Effector memory CD4-positive, alpha-beta T cell (primary cell): ENCODE results near the gene KIAA1217.

Experiments used
- DNase-seq, 3 donors: peaks; one replicate each; pipeline ENCODE4 v3.0.0-alpha.2; 2020
- H3K27ac ChIP-seq: 2 replicates; pipeline ENCODE4 v1.7.0; 2013; ENCODE audit warnings: mild to moderate bottlenecking, low read length, moderate library complexity; ENCODE audit not compliant: insufficient read depth, poor library complexity, severe bottlenecking
- H3K27me3 ChIP-seq: replicated peaks from 2 replicates; pipeline ENCODE4 v1.7.0; 2013; ENCODE audit warnings: mild to moderate bottlenecking, low read length; ENCODE audit not compliant: insufficient read depth, control insufficient read depth, poor library complexity, severe bottlenecking
- H3K36me3 ChIP-seq: 2 replicates; pipeline ENCODE4 v1.7.0; 2013; ENCODE audit warnings: mild to moderate bottlenecking, low read length, moderate library complexity; ENCODE audit not compliant: control insufficient read depth, insufficient read depth
- H3K4me1 ChIP-seq: 2 replicates; pipeline ENCODE4 v1.7.0; 2013; ENCODE audit warnings: low read length, mild to moderate bottlenecking; ENCODE audit not compliant: control insufficient read depth, insufficient read depth, poor library complexity, severe bottlenecking
- H3K4me3 ChIP-seq: 2 replicates; pipeline ENCODE4 v1.7.0; 2013; ENCODE audit warnings: low read length, low read depth, mild to moderate bottlenecking; ENCODE audit not compliant: insufficient read depth, poor library complexity, severe bottlenecking
- H3K9me3 ChIP-seq: 2 replicates; pipeline ENCODE4 v1.7.0; 2013; ENCODE audit warnings: mild to moderate bottlenecking, low read length, moderate library complexity; ENCODE audit not compliant: control insufficient read depth

The KIAA1217 gene

DNA sequence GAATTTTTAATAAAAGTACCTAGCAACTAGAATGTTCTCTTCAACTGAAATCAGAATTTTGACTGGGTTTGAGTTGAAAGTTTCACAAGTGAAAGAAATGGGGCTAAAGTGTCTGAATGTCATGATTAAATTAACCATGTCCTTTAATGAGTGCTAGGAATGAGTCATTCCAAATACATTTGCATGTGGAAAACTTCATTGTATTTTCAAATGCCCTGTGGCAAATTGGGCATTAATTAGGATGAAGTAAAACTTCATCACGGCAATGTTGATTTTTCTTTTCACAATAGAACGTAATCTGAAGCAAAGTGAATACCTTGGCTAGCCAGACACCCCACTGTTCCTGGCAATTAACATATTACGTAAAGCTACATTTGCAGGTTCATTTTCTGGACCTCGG lies 166.6 kb downstream of the KIAA1217 start:
- no peaks in the 10 kb centered on the region for H3K4me1 ChIP-seq
- H3K27me3 ChIP-seq = no peaks in the 10 kb centered on the region
- H3K9me3 ChIP-seq = no peaks in the 10 kb centered on the region
- no peak for DNase-seq
- H3K4me3 ChIP-seq = no peak overlapping the region
- no peaks in the 10 kb centered on the region for H3K36me3 ChIP-seq
- no peak overlapping the region for H3K27ac ChIP-seq

- Histone ChIP-seq H3K4me3 (no peak overlapping the region), H3K27ac (no peak overlapping the region), H3K4me1 (no peaks in the 10 kb centered on the region), H3K27me3 (no peaks in the 10 kb centered on the region), H3K9me3 (no peaks in the 10 kb centered on the region), H3K36me3 (no peaks in the 10 kb centered on the region)
- DNase-seq = no peak
Measured at GRCh38 chr10:24376731-24377130, 167.8 kb downstream of the KIAA1217 start.

DNA sequence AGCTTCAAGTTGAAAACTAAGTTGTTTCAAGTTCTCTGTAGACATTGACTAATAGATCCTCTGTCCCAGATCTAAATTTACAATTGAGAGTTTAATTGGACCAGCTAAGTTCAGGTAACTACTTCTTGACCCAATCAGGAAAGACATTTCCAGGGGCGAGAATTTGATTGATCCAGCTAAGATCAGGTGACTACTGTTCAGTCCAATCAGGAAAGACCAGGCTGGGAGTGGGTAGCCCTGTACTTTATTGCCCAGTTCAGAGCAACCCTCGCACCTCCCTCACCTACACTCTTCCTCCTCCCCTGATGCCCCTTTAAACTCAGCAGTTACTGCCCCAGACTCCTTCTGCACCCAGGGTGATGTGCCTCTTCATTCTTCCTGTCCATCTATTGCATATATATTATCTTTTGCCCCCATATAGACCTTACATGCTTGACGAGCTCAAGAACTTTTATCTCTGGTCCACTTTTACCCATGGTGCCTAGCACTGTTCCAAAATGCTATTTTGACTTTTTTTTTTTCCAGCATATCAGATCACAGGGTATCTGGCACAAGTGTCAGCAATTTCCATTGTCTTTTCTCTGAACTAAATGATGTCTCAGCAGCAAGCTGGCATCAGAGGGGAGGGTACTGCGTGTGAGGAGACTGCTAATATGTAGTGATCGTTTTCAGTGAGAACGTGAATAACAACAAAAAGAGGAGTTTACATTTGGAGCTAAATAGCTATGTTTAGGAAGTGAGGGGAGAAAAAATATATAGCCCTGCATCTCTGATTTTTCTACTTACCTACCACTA lies 169.4 kb downstream of the KIAA1217 start:
- no peak overlapping the region for H3K27ac ChIP-seq
- H3K27me3 ChIP-seq = no peaks in the 10 kb centered on the region
- DNase-seq = no peak
- H3K36me3 ChIP-seq = no peaks in the 10 kb centered on the region
- no peak overlapping the region for H3K4me3 ChIP-seq
- H3K4me1 ChIP-seq = no peaks in the 10 kb centered on the region
- H3K9me3 ChIP-seq = no peaks in the 10 kb centered on the region

DNA sequence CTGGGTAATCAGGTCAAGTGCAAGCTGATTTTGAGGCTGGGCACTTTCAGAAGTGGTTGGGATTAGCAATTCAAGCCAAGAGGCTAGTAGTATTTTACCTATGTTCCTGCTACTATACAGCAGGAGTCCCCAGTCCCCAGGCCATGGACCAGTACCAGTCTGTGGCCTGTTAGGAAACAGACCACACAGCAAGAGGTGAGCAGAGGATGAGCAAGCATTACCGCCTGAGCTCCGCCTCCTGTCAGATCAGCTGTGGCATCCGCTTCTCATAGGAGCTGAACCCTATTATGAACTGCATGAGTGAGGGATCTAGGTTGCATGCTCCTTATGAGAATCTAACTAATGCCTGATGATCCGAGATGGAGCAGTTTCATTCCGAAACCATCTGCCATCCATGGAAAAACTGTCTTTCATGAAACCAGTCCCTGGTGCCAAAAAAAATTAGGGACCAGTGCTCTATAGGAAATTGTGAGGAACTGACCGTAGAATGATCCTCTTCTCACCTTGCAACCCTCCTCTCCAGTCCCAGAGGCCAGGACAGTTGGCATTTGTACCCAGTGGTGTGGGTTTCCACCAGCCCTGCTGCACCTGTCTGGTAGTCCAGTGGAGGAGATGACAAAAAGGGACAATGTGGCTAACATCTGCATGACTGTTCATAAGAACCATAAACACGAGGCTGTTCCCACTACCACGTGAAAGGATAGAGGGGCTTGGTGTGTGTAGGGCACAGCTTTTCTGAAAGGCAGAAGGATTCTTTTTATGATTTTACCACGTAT lies 172.5 kb downstream of the KIAA1217 start:
- H3K27ac ChIP-seq = no peak overlapping the region
- no peaks in the 10 kb centered on the region for H3K27me3 ChIP-seq
- no peak for DNase-seq
- no peaks in the 10 kb centered on the region for H3K4me1 ChIP-seq
- no peak overlapping the region for H3K4me3 ChIP-seq
- H3K36me3 ChIP-seq = no peaks in the 10 kb centered on the region
- H3K9me3 ChIP-seq = no peaks in the 10 kb centered on the region

DNA sequence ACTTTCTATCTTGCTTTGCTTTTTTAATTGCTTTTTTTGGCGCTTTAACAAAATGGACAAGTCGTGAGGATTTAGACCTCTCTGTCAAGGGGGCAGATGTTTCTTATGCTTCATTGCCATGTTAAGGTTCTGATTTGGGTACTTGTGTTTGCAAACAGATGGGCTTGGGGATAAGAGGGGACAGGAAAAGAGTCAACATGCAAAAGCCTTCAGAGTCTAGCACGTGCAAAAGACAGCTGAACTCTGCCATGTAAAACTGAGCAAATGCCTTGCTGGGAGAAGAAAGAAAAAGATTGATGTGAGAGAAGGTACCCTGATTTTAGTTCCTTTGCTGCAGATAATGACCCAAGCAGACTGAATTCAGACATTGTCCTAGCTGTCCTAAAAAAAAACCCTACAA lies 173.1 kb downstream of the KIAA1217 start:
- Histone ChIP-seq H3K27ac (no peak overlapping the region), H3K4me1 (no peaks in the 10 kb centered on the region), H3K9me3 (no peaks in the 10 kb centered on the region), H3K27me3 (no peaks in the 10 kb centered on the region), H3K4me3 (no peak overlapping the region), H3K36me3 (no peaks in the 10 kb centered on the region)
- DNase-seq = no peak

- no peaks in the 10 kb centered on the region for H3K27me3 ChIP-seq
- H3K4me3 ChIP-seq = no peak overlapping the region
- H3K9me3 ChIP-seq = no peaks in the 10 kb centered on the region
- no peaks in the 10 kb centered on the region for H3K4me1 ChIP-seq
- no peak overlapping the region for H3K27ac ChIP-seq
- DNase-seq = no peak
- H3K36me3 ChIP-seq = no peaks in the 10 kb centered on the region
Measured at GRCh38 chr10:24382596-24382978, 173.6 kb downstream of the KIAA1217 start.

DNA sequence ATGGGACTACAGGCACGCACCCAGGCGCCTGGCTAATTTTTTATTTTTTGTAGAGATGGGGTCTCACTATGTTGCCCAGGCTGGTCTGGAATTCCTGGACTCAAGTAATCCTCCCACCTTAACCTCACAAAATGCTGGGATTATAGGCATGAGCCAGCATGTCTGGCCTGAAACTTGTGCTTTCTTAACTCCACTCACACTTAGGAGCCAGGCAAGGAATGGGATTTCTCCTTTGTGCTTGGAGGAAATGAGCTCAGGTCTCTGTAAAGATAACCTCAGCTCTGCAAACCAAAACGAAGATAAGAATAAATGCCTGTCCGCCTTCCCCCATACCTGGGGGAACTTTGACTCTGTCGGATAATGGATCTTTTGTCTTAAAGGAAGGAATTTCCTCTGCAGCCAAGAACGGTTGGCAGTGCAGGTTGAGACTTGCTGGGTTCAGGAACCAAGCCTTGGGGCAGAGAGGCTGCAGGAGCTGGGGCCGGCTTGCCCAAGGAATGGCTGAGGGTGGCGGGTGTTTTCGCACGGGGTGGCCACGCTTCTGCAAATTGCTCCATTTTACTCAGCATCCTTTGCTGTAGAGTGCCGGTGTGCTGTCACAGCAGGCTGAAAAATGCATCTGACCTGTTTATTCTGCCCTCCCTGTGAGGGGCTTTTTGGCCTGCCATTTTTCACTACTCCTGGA lies 174.2 kb downstream of the KIAA1217 start:
- H3K4me3 ChIP-seq = no peak overlapping the region

DNA sequence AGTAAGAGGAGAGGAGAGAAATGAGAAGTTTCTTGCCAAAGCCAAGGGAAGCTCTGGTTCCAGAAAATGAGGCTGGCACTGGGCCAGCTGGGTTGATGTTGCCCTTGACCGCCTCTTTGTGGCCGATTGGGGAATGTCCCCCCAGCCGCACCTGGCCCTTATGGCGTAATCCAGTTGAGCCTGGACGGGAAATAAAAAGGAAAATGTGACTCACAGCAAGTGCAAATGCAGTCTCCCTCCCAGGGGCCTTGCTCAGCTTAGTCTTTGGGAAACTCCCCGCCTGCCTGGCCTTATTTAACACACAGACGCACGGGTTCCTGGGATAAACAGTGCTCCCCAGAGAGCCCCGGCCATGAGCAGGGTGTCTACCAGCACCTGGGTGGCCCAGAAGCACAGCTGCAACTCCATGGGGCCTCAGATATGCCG lies 174.8 kb downstream of the KIAA1217 start:
- no peak overlapping the region for H3K27ac ChIP-seq
- no peaks in the 10 kb centered on the region for H3K4me1 ChIP-seq
- no peaks in the 10 kb centered on the region for H3K36me3 ChIP-seq
- DNase-seq = no peak
- no peaks in the 10 kb centered on the region for H3K9me3 ChIP-seq
- H3K27me3 ChIP-seq = no peaks in the 10 kb centered on the region
- no peak overlapping the region for H3K4me3 ChIP-seq

More for the DNA sequence above, 174.2 kb downstream of the KIAA1217 start:
- DNase-seq = no peak
- Histone ChIP-seq H3K36me3 (no peaks in the 10 kb centered on the region), H3K4me1 (no peaks in the 10 kb centered on the region), H3K27me3 (no peaks in the 10 kb centered on the region), H3K27ac (no peak overlapping the region), H3K9me3 (no peaks in the 10 kb centered on the region)

DNA sequence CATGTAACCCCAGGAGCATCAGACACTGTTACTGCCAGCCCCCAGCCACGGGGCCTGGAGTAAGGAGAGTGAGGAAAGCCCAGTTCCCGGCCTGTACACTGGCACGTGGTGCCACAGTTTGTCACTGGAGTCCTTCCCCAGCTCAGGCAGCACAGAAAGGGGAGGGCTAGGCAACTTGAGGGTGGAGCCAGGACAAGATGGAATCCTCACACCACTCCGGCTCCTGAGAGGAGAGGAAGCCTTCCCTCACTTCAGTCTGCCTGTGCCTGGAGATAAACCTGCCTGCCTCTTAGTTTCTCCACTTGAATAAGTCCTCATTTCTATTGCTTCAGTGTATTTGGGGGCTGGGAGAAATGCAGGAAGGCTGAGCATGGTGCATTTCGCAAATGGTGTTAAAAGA lies 176.0 kb downstream of the KIAA1217 start:
- H3K9me3 ChIP-seq = no peaks in the 10 kb centered on the region
- H3K4me3 ChIP-seq = no peak overlapping the region
- H3K27ac ChIP-seq = no peak overlapping the region
- H3K27me3 ChIP-seq = no peaks in the 10 kb centered on the region
- H3K4me1 ChIP-seq = no peaks in the 10 kb centered on the region
- DNase-seq = no peak
- H3K36me3 ChIP-seq = no peaks in the 10 kb centered on the region

DNA sequence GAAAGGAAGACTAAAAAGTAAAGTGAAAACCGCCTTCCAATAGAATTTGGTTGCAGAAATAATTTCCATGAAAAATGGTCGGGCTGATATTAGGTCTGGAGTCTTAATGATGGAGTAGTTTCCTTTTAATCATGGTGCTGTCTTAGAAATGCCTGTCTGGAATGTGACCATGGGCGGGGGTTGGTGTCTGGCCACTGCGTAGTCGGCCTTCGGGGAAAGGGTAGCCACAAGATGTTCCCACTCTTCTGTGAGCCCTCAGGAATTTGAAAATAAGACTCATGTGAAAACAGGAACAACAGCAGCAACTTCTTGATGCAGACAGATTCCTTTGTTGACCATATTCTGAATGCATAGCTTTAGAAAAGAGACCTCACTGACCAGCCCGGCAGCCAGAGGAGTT lies 176.8 kb downstream of the KIAA1217 start:
- DNase-seq = no peak
- H3K4me3 ChIP-seq = no peak overlapping the region
- no peak overlapping the region for H3K27ac ChIP-seq

More for the DNA sequence above, 176.8 kb downstream of the KIAA1217 start:
- H3K9me3 ChIP-seq = no peaks in the 10 kb centered on the region
- no peaks in the 10 kb centered on the region for H3K27me3 ChIP-seq
- H3K4me1 ChIP-seq = no peaks in the 10 kb centered on the region
- no peaks in the 10 kb centered on the region for H3K36me3 ChIP-seq
